ENCODE measurements around the gene STPG1.

DNA sequence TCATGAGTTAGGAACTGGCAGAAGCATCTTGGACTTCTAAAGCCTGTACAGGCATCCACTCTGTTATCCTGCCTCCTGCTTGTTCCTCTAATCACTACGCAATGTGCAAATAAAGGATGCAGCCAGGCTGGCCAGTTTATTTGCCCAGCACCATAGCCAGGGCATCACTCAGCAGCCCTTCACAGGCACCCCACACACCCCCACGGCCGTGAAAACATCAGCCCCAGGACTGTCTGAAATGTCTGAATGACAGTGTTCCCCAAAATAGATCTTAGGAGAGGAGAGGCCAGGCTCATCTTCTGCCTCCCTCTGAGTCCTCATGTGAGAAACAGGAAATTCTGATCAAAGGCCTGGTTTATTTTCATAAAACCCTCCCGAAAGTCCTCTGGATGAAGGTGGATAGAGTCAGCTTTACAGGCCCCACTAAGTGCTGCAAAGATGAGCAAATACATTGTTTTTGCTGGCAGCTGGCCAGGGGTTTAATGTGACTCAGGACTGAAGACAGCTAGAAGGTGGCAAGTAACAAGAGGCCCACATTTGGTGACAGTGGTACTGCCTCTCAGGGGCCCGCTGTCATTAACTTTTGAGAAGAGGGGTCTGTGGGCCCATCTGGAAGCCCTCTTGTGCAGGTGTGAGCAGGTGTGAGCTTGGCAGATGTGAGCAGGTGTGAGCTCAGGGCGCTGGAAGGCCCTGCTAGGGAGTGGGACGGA is 61.5 kb downstream of the STPG1 start:
- TF ChIP-seq, protein P1, sequence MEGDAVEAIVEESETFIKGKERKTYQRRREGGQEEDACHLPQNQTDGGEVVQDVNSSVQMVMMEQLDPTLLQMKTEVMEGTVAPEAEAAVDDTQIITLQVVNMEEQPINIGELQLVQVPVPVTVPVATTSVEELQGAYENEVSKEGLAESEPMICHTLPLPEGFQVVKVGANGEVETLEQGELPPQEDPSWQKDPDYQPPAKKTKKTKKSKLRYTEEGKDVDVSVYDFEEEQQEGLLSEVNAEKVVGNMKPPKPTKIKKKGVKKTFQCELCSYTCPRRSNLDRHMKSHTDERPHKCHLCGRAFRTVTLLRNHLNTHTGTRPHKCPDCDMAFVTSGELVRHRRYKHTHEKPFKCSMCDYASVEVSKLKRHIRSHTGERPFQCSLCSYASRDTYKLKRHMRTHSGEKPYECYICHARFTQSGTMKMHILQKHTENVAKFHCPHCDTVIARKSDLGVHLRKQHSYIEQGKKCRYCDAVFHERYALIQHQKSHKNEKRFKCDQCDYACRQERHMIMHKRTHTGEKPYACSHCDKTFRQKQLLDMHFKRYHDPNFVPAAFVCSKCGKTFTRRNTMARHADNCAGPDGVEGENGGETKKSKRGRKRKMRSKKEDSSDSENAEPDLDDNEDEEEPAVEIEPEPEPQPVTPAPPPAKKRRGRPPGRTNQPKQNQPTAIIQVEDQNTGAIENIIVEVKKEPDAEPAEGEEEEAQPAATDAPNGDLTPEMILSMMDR (IDR thresholded peaks at IDR 0.05): no peak
- TF ChIP-seq POLR2A (IDR thresholded peaks at IDR 0.05) (no peak), POLR2AphosphoS5 (IDR thresholded peaks at IDR 0.05) (no peak), EP300 (IDR thresholded peaks at IDR 0.05) (no peak)

All from upper lobe of left lung (tissue), 4 donors.